ENCODE data around the gene CHAF1A. TPM values are rescaled to one million over a fixed set of nuclear protein-coding genes. Genes with fewer than 3 reads are reported as not detected.

The CHAF1A gene
- total and polyA plus RNA-seq, 2 of the 8 experiments (the other 6 are each of a cell fraction or from before 2014, with no cell fraction given), result 122 to 147 TPM

GRCh38 chr19:4362101-4362828 is 40.2 kb upstream of the CHAF1A start:
- H3K23ac ChIP-seq (ENCODE audit: insufficient read length), result no peak overlapping the region
- ChIA-PET CTCF (ENCODE audit: partially characterized antibody) (interaction anchor here (1.0 to 4.4 kb wide), 14 partner anchors 10 to 95 kb away, joined by 3 to 42 read pairs (median 6); partner anchors contain the start of genes CHAF1A and SH3GL1), POLR2A (ENCODE audit: partially characterized antibody) (interaction anchor here (0.7 to 13.0 kb wide), 18 partner anchors 8 to 377 kb away, joined by 3 to 72 read pairs (median 4); partner anchors contain the start of genes CHAF1A, EEF2, MPND and SH3GL1)
- no peak overlapping the region for H3K9ac ChIP-seq (replicated peaks in 1 of 4; ENCODE audit: extremely low read depth in 1 of 4, low read depth in 3 of 4, low read length in 3 of 4)
- no peak overlapping the region for H3K14ac ChIP-seq (ENCODE audit: insufficient read length)
- FAIRE-seq, result no peak
- H3K36me3 ChIP-seq (ENCODE audit: control insufficient read depth in 2 of 4, insufficient read depth in 4 of 4, low read length in 3 of 4), result peaks cover 8 to 16% (median 13%) of the 10 kb centered on the region in 4 experiments; a peak in 5 of 8 replicates
- H3K9me3 ChIP-seq (ENCODE audit: insufficient read depth in 2 of 2, low read depth in 1 of 2, low read length in 1 of 2), result no peaks in the 10 kb centered on the region
- no peak overlapping the region for H2AFZ ChIP-seq (ENCODE audit: low read length)
- peak in 1 of 2 experiments; percentile 58 for DNase-seq (ENCODE audit: low read depth in 1 of 2, low spot score in 2 of 2)
- H3K56ac ChIP-seq (replicated peaks; ENCODE audit: insufficient read length, low read depth, low read length), result no peak overlapping the region
- H3K4me2 ChIP-seq (ENCODE audit: insufficient read depth in 1 of 2, low read depth in 2 of 2, low read length in 2 of 2), result no peak overlapping the region
- no peaks in the 10 kb centered on the region for H3K27me3 ChIP-seq (replicated peaks in 1 of 4; ENCODE audit: control insufficient read depth in 3 of 4, extremely low read depth in 1 of 4, insufficient read depth in 3 of 4, low read length in 3 of 4)
- no peak overlapping the region for H2BK20ac ChIP-seq (ENCODE audit: low read length)
- peak overlapping the region; percentile 63; the same call in 1 of the 2 replicates for H2BK12ac ChIP-seq (ENCODE audit: low read depth, low read length)
- H2BK120ac ChIP-seq (replicated peaks; ENCODE audit: low read depth, low read length), result no peak overlapping the region
- peak overlapping the region; percentile 36; the same call in 1 of the 2 replicates for H4K8ac ChIP-seq (ENCODE audit: extremely low read depth, insufficient read depth, low read length)
- H3K4me1 ChIP-seq (replicated peaks in 1 of 4; ENCODE audit: control insufficient read depth in 3 of 4, insufficient read depth in 4 of 4, low read length in 3 of 4), result peaks cover 0 to 12% (median 2%) of the 10 kb centered on the region in 4 experiments; a peak in 2 of 7 replicates
- 0 out of 2 replicates have a peak, but pooled peaks cover 2% of the 10 kb centered on the region for H3K79me1 ChIP-seq (ENCODE audit: low read depth, low read length)
- H3K4me3 ChIP-seq (ENCODE audit: extremely low read depth in 1 of 4, insufficient read depth in 2 of 4, low read depth in 3 of 4, low read length in 4 of 4), result no peak overlapping the region
- no peak overlapping the region for H2BK15ac ChIP-seq (ENCODE audit: low read length)
- H2BK5ac ChIP-seq (ENCODE audit: low read depth, low read length), result peak overlapping the region; percentile 16; the same call in 1 of the 2 replicates
- 90% methylated on average over 20 of the region's 32 CpGs; no CpG with 5 or more reads in 1 of the 2 experiments for WGBS, 2 experiments (ENCODE audit: extremely low coverage in 1 of 2, insufficient coverage in 1 of 2, insufficient read length in 1 of 2, insufficient replicate concordance in 2 of 2, low coverage in 1 of 2, low lambda C conversion rate in 2 of 2, missing lambda C conversion rate in 1 of 2)
- H3K27ac ChIP-seq (ENCODE audit: low read depth, low read length), result no peak overlapping the region
- H2AK5ac ChIP-seq (ENCODE audit: low read depth, low read length), result no peak overlapping the region
- TF ChIP-seq POLR2AphosphoS5 (IDR thresholded peaks at IDR 0.05; ENCODE audit: low read depth, low read length), result peak; percentile 32; the same call in 1 of the 2 replicates
- TF ChIP-seq RAD21 (IDR thresholded peaks at IDR 0.05 in 1 of 2, conservative IDR thresholded peaks at IDR 0.05 in 1 of 2; ENCODE audit: low read depth in 2 of 2, low read length in 2 of 2), result no peak
- no peak overlapping the region for H4K5ac ChIP-seq (ENCODE audit: insufficient read length, low read depth, low read length)
- H3K4ac ChIP-seq (replicated peaks; ENCODE audit: insufficient read length, low read depth, low read length), result no peak overlapping the region
- H3K23me2 ChIP-seq (ENCODE audit: low read depth, low read length), result no peaks in the 10 kb centered on the region
- no peak overlapping the region; the same call in 1 of the 2 replicates for H3K18ac ChIP-seq (ENCODE audit: extremely low read depth, low read length)
- H4K20me1 ChIP-seq (replicated peaks in 1 of 2; ENCODE audit: control insufficient read depth in 1 of 2, insufficient read depth in 2 of 2, low read length in 2 of 2), result peaks cover 12 to 31% of the 10 kb centered on the region in 2 experiments
- H3K79me2 ChIP-seq (ENCODE audit: control insufficient read depth in 1 of 2, insufficient read depth in 2 of 2, low read length in 2 of 2), result no peaks in the 10 kb centered on the region
- peak overlapping the region; percentile 39 for H4K91ac ChIP-seq (replicated peaks; ENCODE audit: insufficient read length, low read length)
